Uterus (tissue), 4 donors: ENCODE measurements around the gene SIPA1L3. TPM values are rescaled to one million over a fixed set of nuclear protein-coding genes. Genes with fewer than 3 reads are reported as not detected.

Experiments
- DNase-seq, 2 donors: peaks; one replicate each; pipeline ENCODE4 v3.0.0-alpha.2; 2019 to 2020
- H3K27ac ChIP-seq, 2 donors: fragments of 200-600 bp; sonication (generic); 1 replicate in 1 of 2; 2 replicates in 1 of 2; pipeline ENCODE4 v1.5.1; 2016 to 2018
- H3K27me3 ChIP-seq, 2 donors: fragments of 200-600 bp; sonication (generic); one replicate each; pipeline ENCODE4 v1.5.1; 2018 to 2019; ENCODE audit warnings: control low read depth in 1 of 2
- H3K36me3 ChIP-seq, 2 donors: fragments of 200-600 bp; sonication (generic); one replicate each; pipeline ENCODE4 v1.5.1; 2019; ENCODE audit warnings: control low read depth in 1 of 2
- H3K4me1 ChIP-seq, 2 donors: fragments of 200-600 bp; sonication (generic); one replicate each; pipeline ENCODE4 v1.5.1; 2018 to 2019; ENCODE audit warnings: control low read depth in 1 of 2
- H3K4me3 ChIP-seq, 2 donors: fragments of 200-600 bp; sonication (generic); 1 replicate in 1 of 2; 2 replicates in 1 of 2; pipeline ENCODE4 v1.5.1; 2018 to 2019; ENCODE audit warnings: mild to moderate bottlenecking in 1 of 2
- H3K9me3 ChIP-seq, 2 donors: fragments of 200-600 bp; sonication (generic); one replicate each; pipeline ENCODE4 v1.5.1; 2019; ENCODE audit warnings: control low read depth in 1 of 2
- CTCF ChIP-seq, 4 experiments: fragments of 200-600 bp in 2 of 4; fragments of 450-650 bp in 2 of 4; sonication (generic) in 2 of 4; IDR thresholded peaks; one replicate each; pipeline ENCODE4 v1.5.1; 2016 to 2019; ENCODE audit warnings: antibody characterized with exemption in 4 of 4, mild to moderate bottlenecking in 2 of 4, moderate library complexity in 1 of 4
- POLR2A ChIP-seq, 2 donors: fragments of 450-650 bp; IDR thresholded peaks; one replicate each; pipeline ENCODE4 v1.6.1; 2016; ENCODE audit warnings: antibody characterized with exemption in 2 of 2, mild to moderate bottlenecking in 1 of 2, moderate library complexity in 1 of 2
- intact Hi-C: fragments of 100-400 bp; cut with DNase I; formaldehyde crosslinking; loops from one replicate; pipeline ENCODE4 v1.15.1; 2023; ENCODE audit warnings: low total_unique reads
- total RNA-seq, 4 donors: library from RNA; depleted of rRNA in 3 of 4; stranded (reverse); fragments of >200 nt in 3 of 4; gene quantifications; one replicate each; pipeline versions ENCODE4 v1.1.0 to v1.2.4, GENCODE V29; 2014 to 2023
- donor health status: DM: yes; HTN: yes; CAD: no.

The SIPA1L3 gene
- total RNA-seq, 4 donors from 2014 or later = 11.5 to 41.8 (median 21.5) TPM

GRCh38 chr19:37975596-37976515 lies 68.8 kb downstream of the SIPA1L3 start:
- Histone ChIP-seq H3K4me3 (no peak overlapping the region), H3K27ac (no peak overlapping the region), H3K36me3 (no peaks in the 10 kb centered on the region), H3K4me1 (no peaks in the 10 kb centered on the region), H3K27me3 (no peaks in the 10 kb centered on the region), H3K9me3 (peaks cover 0 to 6% of the 10 kb centered on the region in 2 donors)
- no peak for DNase-seq
- intact Hi-C loops = no loop called here
- TF ChIP-seq POLR2A (IDR thresholded peaks at IDR 0.05) = no peak

GRCh38 chr19:37977391-37977790 lies 70.4 kb downstream of the SIPA1L3 start:
- DNase-seq = no peak
- intact Hi-C loops = no loop called here
- no peaks in the 10 kb centered on the region for H3K4me1 ChIP-seq

GRCh38 chr19:37977992-37978391 lies 71.0 kb downstream of the SIPA1L3 start:
- no peak overlapping the region for H3K4me3 ChIP-seq
- H3K36me3 ChIP-seq = no peaks in the 10 kb centered on the region
- no peak for TF ChIP-seq CTCF (IDR thresholded peaks at IDR 0.05)
- TF ChIP-seq POLR2A (IDR thresholded peaks at IDR 0.05) = no peak
- no peaks in the 10 kb centered on the region for H3K4me1 ChIP-seq
- no peak for DNase-seq
- intact Hi-C loops = no loop called here
- no peaks in the 10 kb centered on the region for H3K27me3 ChIP-seq
- no peaks in the 10 kb centered on the region for H3K9me3 ChIP-seq
- H3K27ac ChIP-seq = no peak overlapping the region

More at GRCh38 chr19:37977391-37977790, 70.4 kb downstream of the SIPA1L3 start:
- no peak overlapping the region for H3K4me3 ChIP-seq
- H3K9me3 ChIP-seq = no peaks in the 10 kb centered on the region
- no peak overlapping the region for H3K27ac ChIP-seq
- TF ChIP-seq POLR2A (IDR thresholded peaks at IDR 0.05) (no peak), CTCF (IDR thresholded peaks at IDR 0.05) (no peak)
- H3K36me3 ChIP-seq = no peaks in the 10 kb centered on the region
- H3K27me3 ChIP-seq = no peaks in the 10 kb centered on the region

GRCh38 chr19:37979547-37980082 lies 72.6 kb downstream of the SIPA1L3 start:
- no peak for TF ChIP-seq CTCF (IDR thresholded peaks at IDR 0.05)
- no peak for TF ChIP-seq POLR2A (IDR thresholded peaks at IDR 0.05)
- DNase-seq = no peak
- intact Hi-C loops = no loop called here
- Histone ChIP-seq H3K27ac (no peak overlapping the region), H3K4me3 (no peak overlapping the region), H3K9me3 (no peaks in the 10 kb centered on the region), H3K27me3 (no peaks in the 10 kb centered on the region), H3K36me3 (no peaks in the 10 kb centered on the region), H3K4me1 (no peaks in the 10 kb centered on the region)

- Histone ChIP-seq H3K4me1 (no peaks in the 10 kb centered on the region), H3K36me3 (no peaks in the 10 kb centered on the region)
- intact Hi-C loops = no loop called here
Measured at GRCh38 chr19:37980419-37981170, 73.6 kb downstream of the SIPA1L3 start.

More at GRCh38 chr19:37980419-37981170, 73.6 kb downstream of the SIPA1L3 start:
- DNase-seq = no peak
- no peak for TF ChIP-seq CTCF (IDR thresholded peaks at IDR 0.05)
- no peak for TF ChIP-seq POLR2A (IDR thresholded peaks at IDR 0.05)
- Histone ChIP-seq H3K4me3 (no peak overlapping the region), H3K9me3 (no peaks in the 10 kb centered on the region), H3K27me3 (no peaks in the 10 kb centered on the region), H3K27ac (no peak overlapping the region)
